ENCODE data around the gene PHKA2. TPM values are rescaled to one million over a fixed set of nuclear protein-coding genes. Genes with fewer than 3 reads are reported as not detected.

PHKA2 gene
- total RNA-seq, 4 donors from 2014 or later: 16.5 to 39.7 (median 24.8) TPM

GRCh38 chrX:18951032-18951431, 32.9 kb downstream of the PHKA2 start:
- TF ChIP-seq POLR2A (IDR thresholded peaks at IDR 0.05) (no peak), POLR2AphosphoS5 (IDR thresholded peaks at IDR 0.05) (no peak), CTCF (IDR thresholded peaks at IDR 0.05) (no peak)
- Histone ChIP-seq H3K4me1 (no peaks in the 10 kb centered on the region), H3K36me3 (peaks cover 12% of the 10 kb centered on the region), H3K4me3 (no peak overlapping the region), H3K9me3 (no peaks in the 10 kb centered on the region), H3K27ac (no peak overlapping the region), H3K27me3 (no peaks in the 10 kb centered on the region)
- no peak for DNase-seq (ENCODE audit: low spot score in 2 of 2)
- 87% methylated on average over 9 of the region's 10 CpGs for WGBS

GRCh38 chrX:18949944-18950301, 34.0 kb downstream of the PHKA2 start:
- no peak for DNase-seq (ENCODE audit: low spot score in 2 of 2)
- WGBS: 86% methylated on average over 8 of the region's 8 CpGs
- Histone ChIP-seq H3K4me3 (no peak overlapping the region), H3K27me3 (no peaks in the 10 kb centered on the region), H3K9me3 (no peaks in the 10 kb centered on the region), H3K36me3 (peaks cover 12% of the 10 kb centered on the region), H3K4me1 (no peaks in the 10 kb centered on the region), H3K27ac (no peak overlapping the region)
- TF ChIP-seq POLR2AphosphoS5 (IDR thresholded peaks at IDR 0.05): no peak
- TF ChIP-seq POLR2A (IDR thresholded peaks at IDR 0.05): no peak
- TF ChIP-seq CTCF (IDR thresholded peaks at IDR 0.05): no peak
- TF ChIP-seq EP300 (IDR thresholded peaks at IDR 0.05): no peak

GRCh38 chrX:18949291-18949943, 34.5 kb downstream of the PHKA2 start:
- Histone ChIP-seq H3K27me3 (no peaks in the 10 kb centered on the region), H3K9me3 (no peaks in the 10 kb centered on the region), H3K4me3 (no peak overlapping the region), H3K27ac (no peak overlapping the region), H3K36me3 (peaks cover 15% of the 10 kb centered on the region), H3K4me1 (no peaks in the 10 kb centered on the region)
- WGBS: 78% methylated on average over 4 of the region's 4 CpGs
- DNase-seq (ENCODE audit: low spot score in 2 of 2): no peak
- TF ChIP-seq EP300 (IDR thresholded peaks at IDR 0.05) (no peak), POLR2AphosphoS5 (IDR thresholded peaks at IDR 0.05) (no peak), CTCF (IDR thresholded peaks at IDR 0.05) (no peak), POLR2A (IDR thresholded peaks at IDR 0.05) (no peak)

DNA sequence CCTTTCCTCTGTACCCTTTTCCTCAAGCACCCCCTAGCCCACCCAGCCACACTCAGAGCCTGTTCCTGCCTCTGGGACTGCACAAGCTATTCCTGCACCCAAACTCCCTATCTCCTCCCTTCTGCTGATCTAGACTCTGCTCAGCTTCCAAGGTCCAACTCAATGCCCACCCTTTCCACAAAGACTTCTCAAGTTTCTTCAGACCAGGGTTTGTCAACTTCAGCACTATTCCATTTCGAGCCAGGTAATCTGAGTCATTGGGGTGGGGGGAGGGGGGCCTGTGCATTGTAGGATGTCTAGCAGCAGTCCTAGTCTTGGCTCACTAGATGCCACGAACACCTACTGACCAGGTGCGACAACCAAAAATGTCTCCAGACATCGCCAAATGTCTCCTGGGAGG, 37.3 kb downstream of the PHKA2 start:
- H3K9me3 ChIP-seq: no peaks in the 10 kb centered on the region
- no peaks in the 10 kb centered on the region for H3K4me1 ChIP-seq
- H3K27ac ChIP-seq: no peak overlapping the region
- H3K27me3 ChIP-seq: no peaks in the 10 kb centered on the region
- TF ChIP-seq EP300 (IDR thresholded peaks at IDR 0.05): no peak
- WGBS: 90% methylated on average over 4 of the region's 4 CpGs
- no peak for DNase-seq (ENCODE audit: low spot score in 2 of 2)
- H3K36me3 ChIP-seq: peaks cover 27% of the 10 kb centered on the region
- H3K4me3 ChIP-seq: no peak overlapping the region

DNA sequence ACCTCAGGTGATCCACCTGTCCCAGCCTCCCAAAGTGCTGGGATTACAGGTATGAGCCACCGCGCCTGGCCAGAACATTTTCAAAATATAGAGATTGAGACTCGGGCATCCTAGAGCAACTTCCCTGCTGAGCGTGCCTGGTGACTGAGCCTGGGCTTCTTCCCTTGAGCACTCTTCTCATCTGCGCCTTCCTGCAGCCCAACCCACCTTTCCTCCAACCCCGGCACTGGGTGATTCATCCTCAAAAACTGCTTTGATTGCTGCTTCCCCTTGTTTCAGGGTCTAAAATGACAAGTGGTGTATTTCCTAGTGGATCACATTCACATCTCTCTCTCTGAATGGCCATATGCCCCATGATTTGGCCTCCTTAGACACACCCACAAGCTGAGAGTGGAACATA, 37.8 kb downstream of the PHKA2 start:
- Histone ChIP-seq H3K27me3 (no peaks in the 10 kb centered on the region), H3K4me1 (no peaks in the 10 kb centered on the region), H3K27ac (no peak overlapping the region), H3K4me3 (no peak overlapping the region), H3K36me3 (peaks cover 29% of the 10 kb centered on the region), H3K9me3 (no peaks in the 10 kb centered on the region)
- WGBS: 95% methylated on average over 6 of the region's 6 CpGs
- no peak for DNase-seq (ENCODE audit: low spot score in 2 of 2)
- TF ChIP-seq POLR2AphosphoS5 (IDR thresholded peaks at IDR 0.05): no peak
- no peak for TF ChIP-seq CTCF (IDR thresholded peaks at IDR 0.05)
- no peak for TF ChIP-seq EP300 (IDR thresholded peaks at IDR 0.05)
- TF ChIP-seq POLR2A (IDR thresholded peaks at IDR 0.05): no peak

- H3K27me3 ChIP-seq: no peaks in the 10 kb centered on the region
- 70% methylated on average over 2 of the region's 2 CpGs for WGBS
- no peaks in the 10 kb centered on the region for H3K4me1 ChIP-seq
- peaks cover 31% of the 10 kb centered on the region for H3K36me3 ChIP-seq
- H3K9me3 ChIP-seq: no peaks in the 10 kb centered on the region
- no peak overlapping the region for H3K4me3 ChIP-seq
- H3K27ac ChIP-seq: no peak overlapping the region
- DNase-seq (ENCODE audit: low spot score in 2 of 2): no peak
- TF ChIP-seq EP300 (IDR thresholded peaks at IDR 0.05) (no peak), POLR2AphosphoS5 (IDR thresholded peaks at IDR 0.05) (no peak), CTCF (IDR thresholded peaks at IDR 0.05) (no peak), POLR2A (IDR thresholded peaks at IDR 0.05) (no peak)
These were observed 38.4 kb downstream of the PHKA2 start for GRCh38 chrX:18945483-18945882.

Data from suprapubic skin (tissue), 4 donors.